Measurements from ENCODE around the gene ADRA1B.
"Not testable (repeated sequence)": the region's sequence is repeated elsewhere in the genome, so short reads cannot be mapped to it uniquely, and the experiment has no call there.

ADRA1B gene

DNA sequence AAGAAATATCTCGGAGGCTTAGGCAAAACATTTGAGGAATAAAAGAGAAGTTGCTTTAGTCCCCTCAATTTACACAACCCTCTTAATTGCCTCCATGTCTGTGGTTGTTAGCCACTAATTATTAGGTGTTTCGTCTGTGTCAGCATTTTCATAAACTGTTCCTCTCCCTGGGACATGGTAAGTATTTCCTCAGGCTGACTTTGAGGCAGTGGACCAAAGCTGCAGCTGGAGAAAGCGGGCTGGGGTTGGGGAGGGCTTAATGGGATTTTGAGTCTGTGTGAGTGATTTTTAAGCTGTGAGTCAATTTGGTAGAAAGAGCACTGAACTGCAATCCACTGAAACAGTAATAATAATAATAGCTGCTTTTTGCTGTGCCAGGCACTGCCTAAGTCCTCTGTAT is 79.6 kb downstream of the ADRA1B start:
- no peak for DNase-seq (ENCODE audit: low read depth, low spot score)
- no peak overlapping the region for H3K4me3 ChIP-seq (ENCODE audit: low read depth, low read length)
- TF ChIP-seq, protein P1, sequence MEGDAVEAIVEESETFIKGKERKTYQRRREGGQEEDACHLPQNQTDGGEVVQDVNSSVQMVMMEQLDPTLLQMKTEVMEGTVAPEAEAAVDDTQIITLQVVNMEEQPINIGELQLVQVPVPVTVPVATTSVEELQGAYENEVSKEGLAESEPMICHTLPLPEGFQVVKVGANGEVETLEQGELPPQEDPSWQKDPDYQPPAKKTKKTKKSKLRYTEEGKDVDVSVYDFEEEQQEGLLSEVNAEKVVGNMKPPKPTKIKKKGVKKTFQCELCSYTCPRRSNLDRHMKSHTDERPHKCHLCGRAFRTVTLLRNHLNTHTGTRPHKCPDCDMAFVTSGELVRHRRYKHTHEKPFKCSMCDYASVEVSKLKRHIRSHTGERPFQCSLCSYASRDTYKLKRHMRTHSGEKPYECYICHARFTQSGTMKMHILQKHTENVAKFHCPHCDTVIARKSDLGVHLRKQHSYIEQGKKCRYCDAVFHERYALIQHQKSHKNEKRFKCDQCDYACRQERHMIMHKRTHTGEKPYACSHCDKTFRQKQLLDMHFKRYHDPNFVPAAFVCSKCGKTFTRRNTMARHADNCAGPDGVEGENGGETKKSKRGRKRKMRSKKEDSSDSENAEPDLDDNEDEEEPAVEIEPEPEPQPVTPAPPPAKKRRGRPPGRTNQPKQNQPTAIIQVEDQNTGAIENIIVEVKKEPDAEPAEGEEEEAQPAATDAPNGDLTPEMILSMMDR (IDR thresholded peaks at IDR 0.05; ENCODE audit: low read depth, low read length) = no peak
- in situ Hi-C loops (cut with HindIII; ENCODE audit: low sequenced_read_pairs) = no loop called here

DNA sequence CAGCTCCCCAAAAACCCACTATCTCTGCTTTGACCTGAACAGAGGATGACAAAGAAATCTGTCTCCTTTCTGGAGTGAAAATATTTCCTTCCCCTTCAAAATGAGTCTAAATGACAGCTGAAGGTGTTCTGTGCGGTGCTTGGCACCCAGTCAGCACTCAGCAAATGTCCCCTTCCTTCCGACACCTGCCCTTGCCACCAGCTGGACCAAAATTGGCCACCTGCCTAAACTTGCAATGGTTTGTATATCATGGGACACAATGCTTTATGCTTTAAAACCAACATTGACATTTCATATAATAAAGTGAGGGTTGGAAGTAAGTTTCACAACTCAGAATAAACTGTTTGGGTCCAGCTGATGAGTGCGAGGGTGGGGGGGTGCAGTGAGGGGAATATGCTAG is 85.2 kb downstream of the ADRA1B start:
- in situ Hi-C loops (cut with HindIII; ENCODE audit: low sequenced_read_pairs) = no loop called here
- TF ChIP-seq, protein P1 (IDR thresholded peaks at IDR 0.05; ENCODE audit: low read depth, low read length) = no peak
- H3K4me3 ChIP-seq (ENCODE audit: low read depth, low read length) = no peak overlapping the region
- DNase-seq (ENCODE audit: low read depth, low spot score) = no peak

DNA sequence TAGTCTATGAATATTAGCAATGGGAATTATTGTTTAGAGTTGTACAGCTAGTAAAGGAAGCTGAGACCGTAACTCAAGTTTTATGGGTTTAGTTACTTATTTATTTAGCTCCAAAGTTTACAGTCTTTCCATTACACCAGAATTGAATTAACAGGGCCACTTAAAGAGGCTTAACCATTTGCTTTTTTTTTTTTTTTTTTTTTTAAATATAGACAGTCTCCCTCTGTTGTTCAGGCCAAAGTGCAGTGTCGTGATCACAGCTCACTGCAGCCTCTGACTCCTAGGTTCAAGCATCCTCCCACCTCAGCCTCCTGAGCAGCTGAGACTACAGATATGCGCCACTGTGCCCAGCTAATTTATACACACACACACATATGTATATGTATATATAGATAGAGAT is 91.2 kb downstream of the ADRA1B start:
- no peak overlapping the region for H3K4me3 ChIP-seq (ENCODE audit: low read depth, low read length)
- TF ChIP-seq, protein P1 (IDR thresholded peaks at IDR 0.05; ENCODE audit: low read depth, low read length) = no peak
- DNase-seq (ENCODE audit: low read depth, low spot score) = no peak
- in situ Hi-C loops (cut with HindIII; ENCODE audit: low sequenced_read_pairs) = no loop called here

DNA sequence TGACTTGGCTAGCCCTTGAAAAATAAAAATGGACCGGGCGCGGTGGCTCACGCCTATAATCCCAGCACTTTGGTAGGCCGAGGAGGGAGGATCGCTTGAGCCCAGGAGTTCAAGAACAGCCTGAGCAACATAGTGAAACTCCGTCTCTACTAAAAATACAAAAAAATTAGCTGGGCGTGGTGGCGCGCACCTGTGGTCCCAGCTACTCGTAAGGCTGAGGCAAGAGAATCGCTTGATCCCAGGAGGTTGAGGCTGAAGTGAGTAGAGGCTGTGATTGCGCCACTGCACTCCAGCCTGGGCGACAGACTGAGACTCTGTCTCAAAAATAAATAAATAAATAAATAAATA is 92.2 kb downstream of the ADRA1B start:
- in situ Hi-C loops (cut with HindIII; ENCODE audit: low sequenced_read_pairs); DNase-seq (ENCODE audit: low read depth, low spot score): not testable (repeated sequence)
- peak overlapping the region; percentile 3 for H3K4me3 ChIP-seq (ENCODE audit: low read depth, low read length)

DNA sequence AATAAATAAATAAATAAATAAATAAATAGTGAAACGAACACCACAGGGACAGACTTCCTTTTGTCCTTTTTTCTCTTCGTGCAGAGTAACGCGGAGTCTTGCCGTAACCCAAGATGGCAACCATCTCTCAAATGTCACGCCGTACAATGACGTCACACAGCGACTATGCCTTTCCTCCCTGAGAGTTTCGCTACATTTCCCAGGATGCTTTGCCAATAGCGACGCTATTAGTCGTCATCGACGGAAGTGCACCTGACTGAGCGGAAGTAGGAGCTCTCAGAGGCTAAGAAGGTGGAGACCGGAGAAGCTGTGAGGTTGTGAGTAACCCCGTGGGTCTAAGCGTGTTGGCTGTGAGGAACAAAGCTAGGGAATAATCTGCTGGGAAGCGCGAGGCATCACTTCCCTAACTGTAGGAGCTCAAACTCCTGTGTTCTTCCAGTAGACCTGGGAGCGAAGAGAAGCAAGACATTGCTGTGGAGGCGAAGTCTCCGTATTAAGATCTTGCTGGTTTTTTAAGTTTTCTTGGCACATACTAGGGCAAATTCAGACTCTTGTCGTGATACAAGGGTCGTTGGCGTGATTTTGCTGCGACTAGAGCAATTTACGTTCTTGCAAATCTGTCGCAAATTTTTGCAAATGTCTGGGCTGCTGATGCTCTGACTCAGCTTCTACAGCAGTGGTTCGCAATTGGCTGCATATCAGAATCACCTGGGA is 92.8 kb downstream of the ADRA1B start, which contains the start of gene TTC1:
TTC1 (plus strand) TSS at position 263 of the 714 bp plus-strand sequence. CDS start 1,390 bp downstream, outside the sequence.
- peak; percentile 99 for DNase-seq (ENCODE audit: low read depth, low spot score)
- TF ChIP-seq, protein P1 (IDR thresholded peaks at IDR 0.05; ENCODE audit: low read depth, low read length) = no peak
- in situ Hi-C loops (cut with HindIII; ENCODE audit: low sequenced_read_pairs) = no loop called here
- peak within 1 kb of the TSS; percentile 100 for H3K4me3 ChIP-seq (ENCODE audit: low read depth, low read length)

DNA sequence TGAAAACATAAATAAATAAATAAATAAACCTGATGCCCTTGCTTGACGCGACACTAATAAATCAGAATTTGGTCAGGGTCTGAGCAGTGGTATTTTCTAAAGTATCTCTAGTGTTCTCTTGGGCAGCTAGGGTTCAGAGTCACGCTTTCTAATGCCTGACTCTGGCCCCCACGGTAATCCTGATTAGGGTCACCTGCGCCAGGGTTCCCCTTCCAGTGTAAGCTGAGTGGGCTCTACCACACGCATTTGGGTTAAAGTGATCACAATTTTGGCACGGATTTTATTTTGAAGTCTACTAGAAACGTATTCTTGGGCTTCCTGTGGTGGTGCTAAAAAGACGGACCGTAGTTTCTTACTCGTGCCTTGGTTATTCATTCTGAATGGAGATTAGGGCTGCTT is 93.3 kb downstream of the ADRA1B start:
- TF ChIP-seq, protein P1 (IDR thresholded peaks at IDR 0.05; ENCODE audit: low read depth, low read length) = no peak
- peak overlapping the region; percentile 100 for H3K4me3 ChIP-seq (ENCODE audit: low read depth, low read length)
- no peak for DNase-seq (ENCODE audit: low read depth, low spot score)
- in situ Hi-C loops (cut with HindIII; ENCODE audit: low sequenced_read_pairs) = no loop called here

DNA sequence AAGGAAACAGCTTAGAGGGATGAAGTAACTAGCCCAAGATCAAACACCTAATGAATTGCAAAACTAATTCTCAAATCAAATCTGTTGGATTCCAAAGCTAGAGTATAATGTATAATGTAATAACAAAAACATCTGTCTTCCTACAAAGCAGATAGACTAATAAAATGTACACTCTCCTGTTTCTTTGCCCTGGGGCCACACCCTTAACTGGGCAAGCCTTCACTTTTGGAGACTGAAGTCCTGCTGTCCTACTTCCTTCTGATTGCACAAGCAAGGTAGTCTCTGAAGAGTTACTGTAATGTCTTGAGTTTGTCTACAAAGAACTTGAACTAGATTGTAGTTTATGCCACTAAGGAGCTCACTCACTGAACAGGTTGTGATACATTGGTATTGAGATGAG is 95.2 kb downstream of the ADRA1B start:
- TF ChIP-seq, protein P1 (IDR thresholded peaks at IDR 0.05; ENCODE audit: low read depth, low read length) = no peak
- in situ Hi-C loops (cut with HindIII; ENCODE audit: low sequenced_read_pairs) = no loop called here
- DNase-seq (ENCODE audit: low read depth, low spot score) = no peak
- no peak overlapping the region for H3K4me3 ChIP-seq (ENCODE audit: low read depth, low read length)

DNA sequence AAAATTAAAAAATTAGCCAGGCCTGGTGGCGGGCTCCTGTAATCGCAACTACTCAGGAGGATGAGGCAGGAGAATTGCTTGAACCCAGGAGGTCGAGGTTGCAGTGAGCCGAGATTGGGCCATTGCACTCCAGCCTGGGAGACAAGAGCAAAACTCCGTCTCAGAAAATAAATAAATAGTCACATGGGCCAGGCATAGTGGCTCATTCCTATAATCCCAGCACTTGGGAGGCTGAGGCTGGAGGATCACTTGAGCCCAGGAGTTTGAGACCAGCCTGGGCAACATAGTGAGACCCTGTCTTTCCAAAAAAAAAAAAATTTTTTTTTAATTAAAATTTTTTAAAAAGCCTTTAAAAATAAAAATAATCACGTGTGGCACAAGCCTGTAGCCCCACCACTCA is 97.9 kb downstream of the ADRA1B start:
- DNase-seq (ENCODE audit: low read depth, low spot score); H3K4me3 ChIP-seq (ENCODE audit: low read depth, low read length); in situ Hi-C loops (cut with HindIII; ENCODE audit: low sequenced_read_pairs): not testable (repeated sequence)
